GM19238 (cell line): Measurements from ENCODE around the gene ASH1L.
"Not testable (repeated sequence)": the region's sequence is repeated elsewhere in the genome, so short reads cannot be mapped to it uniquely, and the experiment has no call there.

Source experiments
- DNase-seq: peaks from one replicate; pipeline ENCODE4 v3.0.0; 2011; ENCODE audit warnings: low spot score; ENCODE audit not compliant: insufficient read length

The ASH1L gene

GRCh38 chr1:155455588-155456195, 106.9 kb downstream of the ASH1L start:
- no peak for DNase-seq

DNA sequence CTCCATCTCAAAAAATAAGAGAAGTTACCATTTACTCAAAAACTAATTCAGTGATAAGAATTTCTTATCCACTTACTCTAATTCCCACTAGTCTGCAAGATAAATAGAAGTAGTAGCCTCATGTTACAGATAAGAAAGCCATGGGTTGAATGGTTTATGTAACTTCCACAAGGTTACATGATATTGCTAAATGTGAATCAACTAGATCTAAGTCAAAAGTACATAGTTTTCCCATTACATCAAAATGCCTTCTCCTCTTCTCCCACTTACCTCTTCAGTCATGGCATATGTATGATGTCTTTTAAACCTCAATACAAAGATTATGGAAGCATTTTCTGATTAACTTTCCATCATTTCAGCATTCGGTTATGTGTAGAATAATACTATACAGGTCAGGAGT, 108.5 kb downstream of the ASH1L start:
- DNase-seq = no peak

- no peak for DNase-seq
Observed at GRCh38 chr1:155453141-155453540, 109.5 kb downstream of the ASH1L start.

DNA sequence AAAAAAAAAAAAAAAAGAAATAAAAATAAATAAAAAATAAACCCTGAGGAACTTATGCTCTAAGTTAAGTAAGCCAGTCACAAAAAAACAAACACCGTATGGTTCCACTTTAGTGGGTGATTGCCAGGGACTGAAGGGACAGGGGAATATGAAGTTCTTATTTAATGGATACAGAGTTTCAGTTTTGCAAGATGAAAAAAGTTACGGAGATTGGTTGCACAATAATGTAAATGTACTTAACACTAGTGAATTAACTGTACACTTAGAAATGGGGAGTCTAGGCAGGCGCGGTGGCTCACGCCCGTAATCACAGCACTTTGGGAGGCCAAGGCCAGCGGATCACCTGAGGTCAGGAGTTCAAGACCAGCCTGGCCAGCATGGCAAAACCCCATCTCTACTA, 111.4 kb downstream of the ASH1L start:
- DNase-seq = no peak

- DNase-seq = not testable (repeated sequence)
Observed at GRCh38 chr1:155442431-155442830, 120.2 kb downstream of the ASH1L start.

GRCh38 chr1:155437405-155437804, 125.2 kb downstream of the ASH1L start:
- no peak for DNase-seq

- DNase-seq = not testable (repeated sequence)
Observed at GRCh38 chr1:155433831-155434389, 128.7 kb downstream of the ASH1L start.

DNA sequence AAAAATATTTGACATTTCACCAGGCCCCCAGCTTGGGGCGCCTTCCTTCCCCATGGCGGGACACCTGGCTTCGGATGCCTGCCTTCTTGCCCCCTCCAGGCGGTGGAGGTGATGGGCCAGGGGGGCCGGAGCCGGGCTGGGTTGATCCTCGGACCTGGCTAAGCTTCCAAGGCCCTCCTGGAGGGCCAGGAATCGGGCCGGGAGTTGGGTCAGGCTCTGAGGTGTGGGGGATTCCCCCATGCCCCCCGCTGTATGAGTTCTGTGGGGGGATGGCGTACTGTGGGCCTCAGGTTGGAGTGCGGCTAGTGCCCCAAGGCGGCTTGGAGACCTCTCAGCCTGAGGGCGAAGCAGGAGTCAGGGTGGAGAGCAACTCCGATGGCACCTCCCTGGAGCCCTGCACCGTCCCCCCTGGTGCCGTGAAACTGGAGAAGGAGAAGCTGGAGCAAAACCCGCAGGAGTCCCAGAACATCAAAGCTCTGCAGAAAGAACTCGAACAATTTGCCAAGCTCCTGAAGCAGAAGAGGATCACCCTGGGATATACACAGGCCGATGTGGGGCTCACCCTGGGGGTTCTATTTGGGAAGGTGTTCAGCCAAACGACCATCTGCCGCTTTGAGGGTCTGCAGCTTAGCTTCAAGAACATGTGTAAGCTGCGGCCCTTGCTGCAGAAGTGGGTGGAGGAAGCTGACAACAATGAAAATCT, 129.3 kb downstream of the ASH1L start:
- not testable (repeated sequence) for DNase-seq

- DNase-seq = no peak
Observed at GRCh38 chr1:155424091-155424490, 138.5 kb downstream of the ASH1L start.

DNA sequence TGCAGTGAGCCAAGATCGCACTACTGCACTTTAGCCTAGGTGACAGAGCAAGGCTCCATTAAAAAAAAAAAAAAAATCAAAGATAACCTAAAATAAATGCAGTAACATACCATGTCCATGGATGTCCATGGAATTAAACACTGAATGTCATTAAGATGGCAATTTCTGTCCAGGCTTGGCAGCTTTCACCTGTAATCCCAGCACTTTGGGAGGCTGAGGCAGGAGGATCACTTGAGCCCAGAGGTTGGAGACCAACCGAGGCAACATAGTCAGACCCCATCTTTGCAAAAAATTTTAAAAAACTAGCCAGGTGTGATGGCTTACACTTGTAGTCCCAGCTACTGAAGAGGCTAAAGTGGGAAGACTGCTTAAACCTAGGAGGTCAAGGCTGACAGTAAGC, 141.8 kb downstream of the ASH1L start:
- no peak for DNase-seq

GRCh38 chr1:155411840-155412239, 150.8 kb downstream of the ASH1L start:
- DNase-seq = not testable (repeated sequence)

DNA sequence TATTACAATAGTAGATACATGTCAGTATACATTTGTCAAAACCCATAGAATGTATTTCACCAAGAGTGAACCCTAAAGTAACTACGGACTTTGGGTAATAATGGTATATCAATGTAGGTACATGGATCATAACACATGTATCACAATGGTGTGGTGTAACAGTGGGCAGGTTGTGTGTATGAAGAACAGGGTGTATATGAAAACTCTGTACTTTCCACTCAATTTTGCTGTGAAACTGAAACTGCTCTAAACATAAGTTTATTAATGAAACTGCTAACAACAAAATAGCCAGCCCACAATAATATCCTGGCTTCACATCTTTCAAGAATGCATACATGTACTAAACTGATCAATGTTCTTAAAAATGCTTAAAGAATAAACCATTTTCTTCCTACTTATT, 151.7 kb downstream of the ASH1L start:
- DNase-seq = no peak

DNA sequence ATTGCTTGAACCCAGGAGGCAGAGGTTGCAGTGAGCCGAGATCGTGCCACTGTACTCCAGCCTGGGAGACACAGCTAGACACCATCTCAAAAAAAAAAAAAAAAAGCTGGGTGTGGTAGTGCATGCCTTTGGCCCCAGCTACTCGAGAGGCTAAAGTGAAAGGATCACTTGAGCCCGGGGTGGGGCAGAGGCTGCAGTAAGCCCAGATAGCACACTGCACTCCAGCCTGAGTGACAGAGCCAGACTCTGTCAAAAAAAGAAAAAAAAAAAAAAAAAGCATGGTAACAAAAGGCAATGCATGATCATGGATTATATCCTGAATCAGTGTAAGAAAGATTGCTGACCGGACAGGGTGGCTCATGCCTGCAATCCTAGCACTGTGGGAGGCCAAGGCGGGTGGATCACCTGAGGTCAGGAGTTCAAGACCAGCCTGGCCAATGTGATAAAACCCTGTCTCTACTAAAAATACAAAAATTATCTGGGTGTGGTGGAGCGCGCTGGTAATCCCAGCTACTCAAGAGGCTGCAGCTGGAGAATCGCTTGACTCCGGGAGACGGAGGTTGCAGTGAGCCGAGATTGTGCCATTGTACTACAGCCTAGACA, 165.6 kb downstream of the ASH1L start:
- DNase-seq = no peak

DNA sequence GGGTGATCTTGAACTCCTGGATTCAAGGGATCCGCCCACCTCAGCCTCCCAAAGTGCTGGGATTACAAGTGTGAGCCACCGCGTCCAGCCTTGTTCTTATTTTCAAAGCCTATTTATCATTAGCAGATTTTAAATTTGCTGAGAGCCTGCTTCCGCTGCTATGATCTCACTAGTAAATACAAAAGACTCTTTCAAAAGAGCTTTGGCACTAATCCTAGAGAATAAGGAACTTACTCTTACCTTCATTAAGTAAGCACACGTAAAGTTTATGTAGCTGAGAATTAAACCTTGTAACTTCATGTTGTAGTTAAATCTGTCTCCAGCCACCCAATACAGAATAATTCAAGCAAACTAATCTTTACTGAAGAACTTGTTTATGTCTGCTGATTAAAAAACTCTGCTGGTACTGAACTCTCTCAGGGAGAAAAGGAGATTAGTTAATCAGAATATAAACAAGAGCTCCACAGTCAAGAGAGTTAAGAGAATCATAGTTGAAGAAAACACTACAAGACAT, 169.6 kb downstream of the ASH1L start:
- no peak for DNase-seq

GRCh38 chr1:155389826-155390225, 172.8 kb downstream of the ASH1L start:
- DNase-seq = no peak

DNA sequence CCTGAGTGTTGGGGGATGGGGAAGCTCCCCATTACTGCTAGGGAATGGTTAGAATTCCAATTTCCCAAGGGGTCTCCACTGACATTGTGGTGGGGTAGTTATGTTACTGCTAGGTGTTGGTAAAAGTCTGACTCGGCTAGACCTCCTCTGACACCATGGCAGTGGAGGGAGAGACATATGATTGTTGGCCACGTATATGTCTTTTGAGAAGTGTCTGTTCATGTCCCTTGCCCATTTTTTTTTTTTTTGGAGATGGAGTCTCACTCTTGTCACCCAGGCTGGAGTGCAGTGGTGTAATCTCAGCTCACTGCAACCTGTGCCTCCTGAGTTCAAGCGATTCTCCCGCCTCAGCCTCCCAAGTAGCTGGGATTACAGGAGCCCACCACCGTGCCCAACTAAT, 176.8 kb downstream of the ASH1L start:
- not testable (repeated sequence) for DNase-seq

DNA sequence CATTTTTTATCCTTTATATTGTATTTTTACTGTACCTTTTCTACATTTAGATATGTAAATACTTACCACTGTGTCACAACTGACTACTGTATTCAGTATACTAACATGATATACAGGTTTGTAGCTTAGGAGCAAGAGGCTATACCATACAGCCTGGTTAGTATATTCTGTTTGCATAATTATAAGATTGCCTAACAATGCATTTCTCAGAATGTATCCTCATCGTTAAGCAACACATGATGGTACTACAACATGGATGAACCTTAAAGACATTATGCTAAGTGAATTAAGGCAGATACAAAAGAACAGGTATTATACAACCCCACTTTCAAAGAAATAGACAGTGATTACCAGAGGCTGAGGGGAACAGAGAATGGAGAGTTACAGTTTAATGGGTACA, 179.2 kb downstream of the ASH1L start:
- DNase-seq = no peak

GRCh38 chr1:155379631-155380090, 182.9 kb downstream of the ASH1L start:
- no peak for DNase-seq

DNA sequence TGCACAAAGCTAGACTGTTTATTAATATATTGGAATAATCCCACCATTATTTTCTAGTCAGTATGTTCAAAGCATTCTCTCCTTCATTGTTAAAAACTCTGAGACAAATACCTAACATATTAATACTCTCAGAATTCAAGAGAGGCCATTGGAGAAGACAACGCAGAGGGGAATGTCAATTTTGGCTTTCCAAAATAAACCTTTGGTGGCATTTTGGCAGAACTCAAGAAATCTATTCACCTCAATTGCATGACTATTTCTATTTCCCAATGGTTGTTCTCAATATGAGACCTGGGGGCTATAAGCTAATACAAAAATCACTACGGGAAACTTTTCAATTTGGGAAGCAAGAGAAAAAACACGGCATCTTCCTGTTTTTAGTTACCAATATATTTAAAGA, 183.4 kb downstream of the ASH1L start:
- DNase-seq = no peak

GRCh38 chr1:155360051-155360450, 202.6 kb downstream of the ASH1L start:
- no peak for DNase-seq

- no peak for DNase-seq
Observed at GRCh38 chr1:155352631-155353030, 210.0 kb downstream of the ASH1L start.

DNA sequence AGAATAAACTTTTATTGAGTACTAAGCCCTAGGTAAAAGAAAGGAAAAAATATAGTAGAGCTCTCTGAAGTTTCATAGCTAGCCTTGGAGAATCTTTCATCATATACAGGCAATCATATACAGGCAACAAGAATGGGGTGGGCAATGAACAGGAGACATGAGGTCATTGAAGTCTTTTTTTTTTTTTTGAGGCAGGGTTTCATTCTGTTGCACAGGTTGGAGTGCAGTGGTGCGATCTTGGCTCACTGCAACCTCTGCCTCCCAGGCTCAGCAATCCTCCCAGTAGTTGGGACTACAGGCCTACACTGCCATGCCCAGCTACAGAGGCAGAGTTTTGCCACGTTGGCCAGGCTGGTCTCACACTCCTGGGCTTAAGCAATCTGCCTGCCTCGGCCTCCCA, 219.8 kb downstream of the ASH1L start:
- DNase-seq = no peak
